OCI-LY1 (cell line): ENCODE measurements around the gene TMEM132A.

ENCODE experiments used
- H2AFZ ChIP-seq: fragments of 200-600 bp; sonication (generic), shearing (Covaris generic); 2 replicates; pipeline ENCODE4 v1.6.0; 2014; ENCODE audit warnings: antibody characterized with exemption, mild to moderate bottlenecking, low read length
- H3F3A ChIP-seq: fragments of 200-600 bp; sonication (generic), shearing (Covaris generic); 2 replicates; pipeline ENCODE4 v1.6.0; 2014; ENCODE audit warnings: mild to moderate bottlenecking, antibody characterized with exemption, low read length, moderate library complexity; ENCODE audit not compliant: insufficient read depth
- H3K27ac ChIP-seq: fragments of 200-600 bp; sonication (generic); 2 replicates; pipeline ENCODE4 v1.5.1; 2014; ENCODE audit warnings: low read length, mixed run types, mild to moderate bottlenecking, low read depth; ENCODE audit not compliant: poor library complexity, severe bottlenecking
- H3K27me3 ChIP-seq: fragments of 200-600 bp; sonication (generic); 2 replicates; pipeline ENCODE4 v1.6.0; 2014; ENCODE audit warnings: antibody characterized with exemption, mild to moderate bottlenecking, low read length, moderate library complexity; ENCODE audit not compliant: insufficient read depth
- H3K36me3 ChIP-seq: fragments of 200-600 bp; sonication (generic); 2 replicates; pipeline ENCODE4 v1.6.1; 2014; ENCODE audit warnings: mild to moderate bottlenecking, antibody characterized with exemption, low read length, moderate library complexity, mixed read lengths; ENCODE audit not compliant: insufficient read depth
- H3K4me1 ChIP-seq: fragments of 200-600 bp; sonication (generic); 2 replicates; pipeline ENCODE4 v1.5.1; 2014; ENCODE audit warnings: mild to moderate bottlenecking, low read length, moderate library complexity; ENCODE audit not compliant: insufficient read depth, severe bottlenecking
- H3K4me2 ChIP-seq: fragments of 200-600 bp; sonication (generic), shearing (Covaris generic); 2 replicates; pipeline ENCODE4 v1.6.1; 2014; ENCODE audit warnings: low read length
- H3K4me3 ChIP-seq: fragments of 200-600 bp; sonication (generic); 2 replicates; pipeline ENCODE4 v1.5.1; 2014; ENCODE audit warnings: low read length, low read depth, mild to moderate bottlenecking, mixed read lengths; ENCODE audit not compliant: poor library complexity, severe bottlenecking
- H3K79me2 ChIP-seq: fragments of 200-600 bp; shearing (Covaris generic); 2 replicates; pipeline ENCODE4 v1.6.1; 2016; ENCODE audit warnings: mixed run types, low read length, mixed read lengths; ENCODE audit not compliant: insufficient read depth
- H3K9ac ChIP-seq: fragments of 200-600 bp; sonication (generic), shearing (Covaris generic); 2 replicates; pipeline ENCODE4 v1.6.1; 2014; ENCODE audit warnings: mild to moderate bottlenecking, low read length, mixed read lengths
- H3K9me2 ChIP-seq: fragments of 200-600 bp; sonication (generic), shearing (Covaris generic); 2 replicates; pipeline ENCODE4 v1.6.1; 2014; ENCODE audit warnings: low read depth, mild to moderate bottlenecking, low read length, mixed read lengths
- H3K9me3 ChIP-seq: fragments of 200-600 bp; shearing (Covaris generic); 2 replicates; pipeline ENCODE4 v1.6.1; 2014; ENCODE audit warnings: low read length, mixed read lengths
- H4K20me1 ChIP-seq: fragments of 200-600 bp; sonication (generic), shearing (Covaris generic); 2 replicates; pipeline ENCODE4 v1.6.0; 2016; ENCODE audit warnings: mild to moderate bottlenecking, low read length; ENCODE audit not compliant: insufficient read depth
- EZH2 ChIP-seq: fragments of 200-600 bp; sonication (generic), shearing (Covaris generic); IDR thresholded peaks from 2 replicates; pipeline ENCODE4 v1.8.0; 2017; ENCODE audit warnings: borderline replicate concordance, mixed run types, mild to moderate bottlenecking, antibody characterized with exemption, low read length, moderate library complexity, mixed read lengths
- TF ChIP-seq, protein P1 (sequence below): fragments of 200-600 bp; sonication (generic), shearing (Covaris generic); IDR thresholded peaks from 2 replicates; pipeline ENCODE4 v1.5.1; 2017; ENCODE audit warnings: mild to moderate bottlenecking, antibody characterized with exemption, low read length, moderate library complexity, mixed read lengths

The TMEM132A gene

DNA sequence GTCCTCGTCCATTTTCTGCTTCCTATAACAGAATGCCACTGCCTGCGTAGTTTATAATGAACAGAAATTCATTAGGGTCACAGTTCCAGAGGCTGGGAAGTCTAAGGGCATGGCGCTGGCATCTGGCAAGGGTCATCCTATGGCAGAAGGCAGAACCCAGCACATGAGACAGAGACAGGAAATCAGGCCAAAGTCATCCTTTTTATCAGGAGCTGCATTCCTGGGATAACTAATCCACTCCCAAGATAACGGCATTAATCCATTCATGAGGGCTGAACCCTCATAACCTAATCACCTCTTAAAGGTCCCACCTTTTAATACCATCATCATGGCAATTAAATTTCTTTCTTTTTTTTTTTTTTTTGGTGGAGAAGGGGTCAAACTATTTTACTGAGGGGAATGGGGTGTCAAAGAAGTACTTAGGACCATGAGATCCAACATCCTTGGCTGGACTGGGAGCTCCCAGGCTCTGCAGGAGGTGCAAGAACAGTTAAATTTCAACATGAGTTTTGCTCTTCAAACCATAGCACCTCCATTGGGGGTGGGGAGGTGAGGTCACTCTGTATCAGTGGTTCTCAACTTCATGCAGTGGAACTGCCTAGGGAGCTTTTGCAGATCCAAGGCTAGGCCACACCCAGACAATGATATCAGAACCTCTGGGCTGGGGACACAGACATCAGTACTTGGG lies 5.9 kb upstream of the TMEM132A start:
- Histone ChIP-seq H3K9ac (no peak overlapping the region), H4K20me1 (no peaks in the 10 kb centered on the region), H3K4me3 (no peak overlapping the region), H3K79me2 (peaks cover 13% of the 10 kb centered on the region; the same call in 1 of the 2 replicates), H3K27ac (no peak overlapping the region), H2AFZ (no peak overlapping the region), H3K36me3 (peaks cover 55% of the 10 kb centered on the region), H3K9me3 (no peaks in the 10 kb centered on the region), H3K9me2 (no peaks in the 10 kb centered on the region), H3F3A (no peaks in the 10 kb centered on the region), H3K4me2 (no peak overlapping the region), H3K4me1 (peaks cover 27% of the 10 kb centered on the region), H3K27me3 (no peaks in the 10 kb centered on the region)
- no peak for TF ChIP-seq EZH2
- TF ChIP-seq, protein P1, sequence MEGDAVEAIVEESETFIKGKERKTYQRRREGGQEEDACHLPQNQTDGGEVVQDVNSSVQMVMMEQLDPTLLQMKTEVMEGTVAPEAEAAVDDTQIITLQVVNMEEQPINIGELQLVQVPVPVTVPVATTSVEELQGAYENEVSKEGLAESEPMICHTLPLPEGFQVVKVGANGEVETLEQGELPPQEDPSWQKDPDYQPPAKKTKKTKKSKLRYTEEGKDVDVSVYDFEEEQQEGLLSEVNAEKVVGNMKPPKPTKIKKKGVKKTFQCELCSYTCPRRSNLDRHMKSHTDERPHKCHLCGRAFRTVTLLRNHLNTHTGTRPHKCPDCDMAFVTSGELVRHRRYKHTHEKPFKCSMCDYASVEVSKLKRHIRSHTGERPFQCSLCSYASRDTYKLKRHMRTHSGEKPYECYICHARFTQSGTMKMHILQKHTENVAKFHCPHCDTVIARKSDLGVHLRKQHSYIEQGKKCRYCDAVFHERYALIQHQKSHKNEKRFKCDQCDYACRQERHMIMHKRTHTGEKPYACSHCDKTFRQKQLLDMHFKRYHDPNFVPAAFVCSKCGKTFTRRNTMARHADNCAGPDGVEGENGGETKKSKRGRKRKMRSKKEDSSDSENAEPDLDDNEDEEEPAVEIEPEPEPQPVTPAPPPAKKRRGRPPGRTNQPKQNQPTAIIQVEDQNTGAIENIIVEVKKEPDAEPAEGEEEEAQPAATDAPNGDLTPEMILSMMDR, result no peak

DNA sequence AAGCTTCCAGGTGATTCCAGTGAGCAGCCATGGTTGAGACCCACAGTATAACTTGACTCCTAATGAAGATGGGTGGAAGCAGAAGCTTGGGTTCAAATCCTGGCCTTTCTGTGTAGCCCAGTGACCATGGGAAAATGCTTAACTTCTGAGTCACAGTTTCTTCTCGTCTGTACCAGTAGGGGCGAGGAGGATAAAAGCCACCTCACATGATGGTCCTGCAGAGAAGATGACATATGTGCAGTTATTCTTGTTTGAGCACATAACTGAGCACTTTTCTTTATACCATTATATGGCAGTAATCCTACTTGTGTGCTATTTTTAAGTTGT lies 5.4 kb upstream of the TMEM132A start:
- Histone ChIP-seq H3K4me3 (no peak overlapping the region), H2AFZ (no peak overlapping the region), H3F3A (no peaks in the 10 kb centered on the region), H4K20me1 (no peaks in the 10 kb centered on the region), H3K4me1 (peaks cover 26% of the 10 kb centered on the region), H3K27me3 (no peaks in the 10 kb centered on the region), H3K27ac (no peak overlapping the region), H3K9ac (no peak overlapping the region), H3K36me3 (peaks cover 60% of the 10 kb centered on the region), H3K79me2 (peaks cover 13% of the 10 kb centered on the region; the same call in 1 of the 2 replicates), H3K4me2 (no peak overlapping the region), H3K9me2 (no peaks in the 10 kb centered on the region), H3K9me3 (no peaks in the 10 kb centered on the region)
- TF ChIP-seq, protein P1, result no peak
- no peak for TF ChIP-seq EZH2

DNA sequence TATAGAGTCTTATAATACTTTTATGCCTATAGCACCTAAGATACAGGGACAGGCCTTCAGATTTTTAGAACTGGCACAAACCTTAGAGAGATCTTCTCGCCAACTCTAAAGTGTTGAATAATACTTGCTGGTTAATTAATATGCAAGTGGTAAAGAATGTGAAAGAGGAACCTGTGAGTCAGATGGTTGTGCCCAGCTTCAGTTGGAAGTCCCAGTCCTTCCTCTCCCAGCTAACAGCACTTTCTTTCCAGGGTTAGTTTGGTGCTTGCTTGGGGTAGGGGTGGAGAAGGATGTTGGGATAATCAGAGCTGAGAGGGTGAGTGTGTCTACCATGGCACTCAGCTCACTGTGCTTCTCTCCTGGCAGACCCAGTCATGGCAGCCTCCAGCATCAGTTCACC lies 4.9 kb upstream of the TMEM132A start:
- peaks cover 60% of the 10 kb centered on the region for H3K36me3 ChIP-seq

More for the DNA sequence above, 4.9 kb upstream of the TMEM132A start:
- Histone ChIP-seq H3K4me2 (no peak overlapping the region), H3K4me1 (peaks cover 30% of the 10 kb centered on the region), H3K9ac (no peak overlapping the region), H3K27ac (no peak overlapping the region), H3F3A (no peaks in the 10 kb centered on the region), H3K9me2 (no peaks in the 10 kb centered on the region), H3K9me3 (no peaks in the 10 kb centered on the region), H4K20me1 (no peaks in the 10 kb centered on the region), H3K27me3 (no peaks in the 10 kb centered on the region), H3K4me3 (no peak overlapping the region), H3K79me2 (peaks cover 13% of the 10 kb centered on the region; the same call in 1 of the 2 replicates), H2AFZ (no peak overlapping the region)
- TF ChIP-seq, protein P1, result no peak
- no peak for TF ChIP-seq EZH2
